ENCODE data around the gene RBMS1. TPM values are rescaled to one million over a fixed set of nuclear protein-coding genes. Genes with fewer than 3 reads are reported as not detected.
"Not testable (repeated sequence)": the region's sequence is repeated elsewhere in the genome, so short reads cannot be mapped to it uniquely, and the experiment has no call there.

RBMS1 gene
- total and polyA plus RNA-seq, 12 donors = 22.6 to 77.7 (median 59.0) TPM

- intact Hi-C loops (cut with DNase I) = no loop called here
- TF ChIP-seq, protein P1, sequence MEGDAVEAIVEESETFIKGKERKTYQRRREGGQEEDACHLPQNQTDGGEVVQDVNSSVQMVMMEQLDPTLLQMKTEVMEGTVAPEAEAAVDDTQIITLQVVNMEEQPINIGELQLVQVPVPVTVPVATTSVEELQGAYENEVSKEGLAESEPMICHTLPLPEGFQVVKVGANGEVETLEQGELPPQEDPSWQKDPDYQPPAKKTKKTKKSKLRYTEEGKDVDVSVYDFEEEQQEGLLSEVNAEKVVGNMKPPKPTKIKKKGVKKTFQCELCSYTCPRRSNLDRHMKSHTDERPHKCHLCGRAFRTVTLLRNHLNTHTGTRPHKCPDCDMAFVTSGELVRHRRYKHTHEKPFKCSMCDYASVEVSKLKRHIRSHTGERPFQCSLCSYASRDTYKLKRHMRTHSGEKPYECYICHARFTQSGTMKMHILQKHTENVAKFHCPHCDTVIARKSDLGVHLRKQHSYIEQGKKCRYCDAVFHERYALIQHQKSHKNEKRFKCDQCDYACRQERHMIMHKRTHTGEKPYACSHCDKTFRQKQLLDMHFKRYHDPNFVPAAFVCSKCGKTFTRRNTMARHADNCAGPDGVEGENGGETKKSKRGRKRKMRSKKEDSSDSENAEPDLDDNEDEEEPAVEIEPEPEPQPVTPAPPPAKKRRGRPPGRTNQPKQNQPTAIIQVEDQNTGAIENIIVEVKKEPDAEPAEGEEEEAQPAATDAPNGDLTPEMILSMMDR (IDR thresholded peaks at IDR 0.05) = no peak
- 95% methylated on average over 5 of the region's 5 CpGs for WGBS, 2 donors
- no peak overlapping the region for H3K27ac ChIP-seq
- no peaks in the 10 kb centered on the region for H3K27me3 ChIP-seq
- H3K4me3 ChIP-seq = no peak overlapping the region
- no peak for ATAC-seq
- peaks cover 3 to 89% (median 67%) of the 10 kb centered on the region in 9 donors for H3K4me1 ChIP-seq
- no peaks in the 10 kb centered on the region for H3K9me3 ChIP-seq
- no peak for DNase-seq
- no peaks in the 10 kb centered on the region for H3K36me3 ChIP-seq
Measured at GRCh38 chr2:160457588-160457987, 36.0 kb downstream of the RBMS1 start.

DNA sequence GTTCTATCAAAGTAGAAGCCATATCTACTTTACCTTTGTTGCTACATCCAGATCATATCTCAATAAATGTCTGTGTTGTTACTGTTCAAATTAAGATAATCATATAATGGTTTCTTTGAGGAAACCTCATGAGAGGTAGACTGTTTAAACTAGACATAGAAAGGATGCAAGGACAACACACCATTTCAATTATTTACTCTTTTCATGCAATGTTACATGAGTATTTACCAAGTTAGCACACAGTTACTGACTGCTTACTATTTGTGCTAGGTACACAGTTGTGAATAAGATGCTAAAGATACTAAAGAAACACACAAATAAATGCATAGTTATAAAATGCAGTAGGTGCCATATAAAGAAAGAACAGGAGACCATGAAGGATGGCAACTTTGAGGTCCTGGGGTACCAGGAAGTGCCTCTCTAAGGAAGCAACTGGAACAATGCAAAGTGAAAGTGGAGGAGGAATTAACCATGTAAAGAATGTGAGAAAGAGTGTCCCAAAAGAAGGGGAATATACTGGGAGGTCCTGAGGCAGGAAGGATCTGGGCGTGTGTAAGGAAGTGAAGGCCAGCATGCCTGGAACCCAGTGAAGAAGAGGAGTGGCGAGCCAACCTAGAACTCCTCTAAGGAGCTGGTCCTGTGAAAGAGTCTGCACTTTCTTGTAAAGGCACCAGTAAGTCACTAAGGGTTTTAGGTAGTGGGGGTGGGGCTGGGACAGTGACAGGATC is 39.4 kb downstream of the RBMS1 start:
- Histone ChIP-seq H3K36me3 (no peaks in the 10 kb centered on the region), H3K27ac (peak overlapping the region in 5 of 10 donors; percentile 6 to 57 (median 27)), H3K27me3 (no peaks in the 10 kb centered on the region), H3K4me3 (no peak overlapping the region), H3K4me1 (peaks cover 8 to 85% (median 70%) of the 10 kb centered on the region in 9 donors), H3K9me3 (no peaks in the 10 kb centered on the region)
- 62 to 74% methylated on average over 2 of the region's 2 CpGs for WGBS, 2 donors
- TF ChIP-seq, protein P1 (IDR thresholded peaks at IDR 0.05) = no peak
- ATAC-seq (peak in 2 of 8 donors; percentile 8 to 34), DNase-seq (no peak)
- intact Hi-C loops (cut with DNase I) = loop anchor here in 1 of 10 donors (5.0 kb wide), 1 partner anchor 33 kb away; no protein-coding TSS in a partner anchor

DNA sequence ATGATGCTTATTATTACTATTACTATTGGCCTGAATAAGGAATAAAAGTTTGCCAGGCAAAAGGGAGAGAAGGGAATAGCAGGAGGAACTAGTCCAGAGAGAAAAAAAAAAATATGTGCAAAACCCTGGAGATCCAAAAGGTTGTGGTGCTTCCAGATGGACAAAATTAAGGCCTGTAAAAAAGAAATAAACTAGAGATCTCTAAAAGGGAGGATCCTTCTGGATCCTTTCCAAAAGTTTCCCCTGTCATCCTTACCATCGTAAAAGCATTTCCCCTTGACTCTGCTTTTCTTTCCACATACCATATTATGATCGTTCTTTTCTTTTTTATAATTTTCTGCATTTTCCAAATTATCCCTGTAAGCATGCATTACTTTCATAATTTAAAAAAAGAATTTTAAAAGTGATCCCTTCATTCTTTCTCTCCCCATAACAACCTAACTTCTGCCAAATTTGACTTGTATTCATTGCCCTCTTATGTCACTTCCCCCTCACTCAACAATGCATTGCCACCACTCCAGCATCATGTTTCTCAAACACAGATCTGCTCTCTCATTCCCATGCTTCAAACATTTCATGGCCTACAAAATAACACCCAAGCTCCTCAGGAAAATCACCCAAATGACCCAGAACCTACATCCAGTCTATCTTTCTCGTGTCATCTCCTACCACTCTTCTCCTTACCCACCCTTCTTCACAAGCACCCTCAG is 40.3 kb downstream of the RBMS1 start:
- TF ChIP-seq, protein P1 (IDR thresholded peaks at IDR 0.05) = no peak
- no peak for DNase-seq
- intact Hi-C loops (cut with DNase I) = loop anchor here in 1 of 10 donors (5.0 kb wide), 1 partner anchor 34 kb away; no protein-coding TSS in a partner anchor
- no peaks in the 10 kb centered on the region for H3K9me3 ChIP-seq
- no peak for ATAC-seq
- H3K27ac ChIP-seq = peak overlapping the region in 5 of 10 donors; percentile 6 to 57 (median 27)
- peaks cover 8 to 79% (median 62%) of the 10 kb centered on the region in 9 donors for H3K4me1 ChIP-seq
- 45 to 69% methylated on average over 3 of the region's 3 CpGs for WGBS, 2 donors
- H3K27me3 ChIP-seq = no peaks in the 10 kb centered on the region
- no peaks in the 10 kb centered on the region for H3K36me3 ChIP-seq
- H3K4me3 ChIP-seq = no peak overlapping the region

- peaks cover 0 to 11% (median 0%) of the 10 kb centered on the region in 9 donors for H3K36me3 ChIP-seq
- TF ChIP-seq, protein P1 (IDR thresholded peaks at IDR 0.05) = no peak
- no peak overlapping the region for H3K4me3 ChIP-seq
- peaks cover 8 to 66% (median 45%) of the 10 kb centered on the region in 9 donors for H3K4me1 ChIP-seq
- H3K27ac ChIP-seq = peak overlapping the region in 2 of 10 donors; percentile 4 to 32
- H3K9me3 ChIP-seq = no peaks in the 10 kb centered on the region
- no peaks in the 10 kb centered on the region for H3K27me3 ChIP-seq
- ATAC-seq (peak in 4 of 8 donors; percentile 17 to 59 (median 48)), DNase-seq (no peak)
- intact Hi-C loops (cut with DNase I) = loop anchor here in 1 of 10 donors (5.0 kb wide), 1 partner anchor 37 kb away; no protein-coding TSS in a partner anchor
Measured at GRCh38 chr2:160450486-160450885, 43.1 kb downstream of the RBMS1 start.

DNA sequence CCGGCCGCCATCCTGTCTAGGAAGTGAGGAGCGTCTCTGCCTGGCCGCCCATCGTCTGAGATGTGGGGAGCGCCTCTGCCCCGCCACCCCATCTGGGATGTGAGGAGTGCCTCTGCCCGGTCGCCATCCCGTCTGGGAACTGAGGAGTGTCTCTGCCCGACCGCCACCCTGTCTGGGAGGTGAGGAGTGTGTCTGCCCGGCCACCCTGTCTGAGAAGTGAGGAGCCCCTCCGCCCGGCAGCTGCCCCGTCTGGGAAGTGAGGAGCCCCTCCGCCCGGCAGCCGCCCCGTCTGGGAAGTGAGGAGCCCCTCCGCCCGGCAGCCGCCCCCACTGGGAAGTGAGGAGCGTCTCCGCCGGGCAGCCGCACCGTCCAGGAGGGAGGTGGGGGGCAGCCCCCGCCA is 44.8 kb downstream of the RBMS1 start:
- H3K27ac ChIP-seq; H3K27me3 ChIP-seq; DNase-seq; intact Hi-C loops (cut with DNase I); H3K9me3 ChIP-seq; ATAC-seq; H3K4me3 ChIP-seq: not testable (repeated sequence)
- Histone ChIP-seq H3K36me3 (peaks cover 0 to 11% (median 0%) of the 10 kb centered on the region in 9 donors), H3K4me1 (peaks cover 8 to 50% (median 28%) of the 10 kb centered on the region in 9 donors)
- 88 to 90% methylated on average over 12 to 24 of the region's 29 CpGs for WGBS, 2 donors
